Measurements from ENCODE around the gene EDA2R.

Gene EDA2R

DNA sequence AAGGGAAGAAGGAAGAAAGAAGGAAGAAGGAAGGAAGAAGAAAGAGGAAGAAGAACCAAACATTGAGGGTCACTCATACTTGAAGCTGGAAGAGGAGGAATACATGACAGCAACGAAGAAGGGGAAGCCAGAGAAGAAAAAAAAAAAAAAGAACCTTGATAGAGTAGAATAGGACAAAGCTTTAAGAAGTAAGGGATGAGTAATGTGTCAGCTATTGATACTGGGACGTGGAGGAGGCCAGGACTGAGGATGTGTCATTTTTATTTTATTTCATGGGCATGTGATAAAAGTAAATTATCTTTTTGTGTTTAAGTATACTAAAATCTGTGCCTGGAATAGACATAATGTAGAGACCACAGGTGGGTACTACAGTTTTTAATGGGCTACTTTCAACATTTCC, 6.4 kb downstream of the EDA2R start:
- TF ChIP-seq, protein P1, sequence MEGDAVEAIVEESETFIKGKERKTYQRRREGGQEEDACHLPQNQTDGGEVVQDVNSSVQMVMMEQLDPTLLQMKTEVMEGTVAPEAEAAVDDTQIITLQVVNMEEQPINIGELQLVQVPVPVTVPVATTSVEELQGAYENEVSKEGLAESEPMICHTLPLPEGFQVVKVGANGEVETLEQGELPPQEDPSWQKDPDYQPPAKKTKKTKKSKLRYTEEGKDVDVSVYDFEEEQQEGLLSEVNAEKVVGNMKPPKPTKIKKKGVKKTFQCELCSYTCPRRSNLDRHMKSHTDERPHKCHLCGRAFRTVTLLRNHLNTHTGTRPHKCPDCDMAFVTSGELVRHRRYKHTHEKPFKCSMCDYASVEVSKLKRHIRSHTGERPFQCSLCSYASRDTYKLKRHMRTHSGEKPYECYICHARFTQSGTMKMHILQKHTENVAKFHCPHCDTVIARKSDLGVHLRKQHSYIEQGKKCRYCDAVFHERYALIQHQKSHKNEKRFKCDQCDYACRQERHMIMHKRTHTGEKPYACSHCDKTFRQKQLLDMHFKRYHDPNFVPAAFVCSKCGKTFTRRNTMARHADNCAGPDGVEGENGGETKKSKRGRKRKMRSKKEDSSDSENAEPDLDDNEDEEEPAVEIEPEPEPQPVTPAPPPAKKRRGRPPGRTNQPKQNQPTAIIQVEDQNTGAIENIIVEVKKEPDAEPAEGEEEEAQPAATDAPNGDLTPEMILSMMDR (IDR thresholded peaks at IDR 0.05; ENCODE audit: low read depth, low read length), result no peak
- no peak for DNase-seq (ENCODE audit: extremely low read depth, low read depth)

DNA sequence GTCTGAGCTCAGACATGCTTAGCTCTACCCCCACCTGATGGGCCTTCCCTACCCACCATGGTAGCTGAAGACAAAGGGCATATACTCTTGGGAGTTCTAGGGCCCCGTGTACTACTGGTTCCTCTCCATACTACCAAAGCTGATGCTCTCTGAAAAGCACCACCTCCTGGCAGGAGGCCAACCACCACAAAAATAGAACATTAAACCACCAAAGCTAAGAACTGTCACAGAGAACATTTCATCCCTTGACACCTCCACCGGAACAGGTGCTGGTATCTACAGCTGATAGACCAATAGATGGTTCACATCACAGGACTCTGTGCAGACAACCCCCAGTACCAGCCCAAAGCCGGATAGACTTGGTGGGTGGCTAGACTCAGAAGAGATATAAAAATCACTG, 13.4 kb downstream of the EDA2R start:
- TF ChIP-seq, protein P1 (IDR thresholded peaks at IDR 0.05; ENCODE audit: low read depth, low read length), result no peak

DNA sequence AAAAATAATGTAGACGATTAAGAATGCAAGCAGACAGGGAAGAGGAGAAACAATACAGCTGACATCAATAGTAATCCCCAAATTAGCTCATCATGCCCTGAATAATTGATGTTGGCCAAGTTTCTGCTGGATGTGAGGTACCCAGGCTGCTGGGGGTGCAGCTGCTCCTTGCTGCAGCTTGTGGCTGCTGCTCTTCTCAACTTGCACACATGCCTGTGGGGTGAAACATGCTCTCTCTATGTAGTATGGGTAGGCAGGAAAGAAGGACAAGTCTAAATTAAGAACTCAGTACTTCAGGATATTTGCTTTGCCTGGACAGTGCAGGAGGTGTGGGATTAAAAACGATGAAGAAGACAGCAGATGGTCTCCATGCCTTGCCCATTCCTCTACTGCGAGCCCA, 16.7 kb downstream of the EDA2R start:
- no peak for DNase-seq (ENCODE audit: extremely low read depth, low read depth)
- TF ChIP-seq, protein P1 (IDR thresholded peaks at IDR 0.05; ENCODE audit: low read depth, low read length), result no peak

More for the DNA sequence above, 13.4 kb downstream of the EDA2R start:
- DNase-seq (ENCODE audit: extremely low read depth, low read depth), result no peak

DNA sequence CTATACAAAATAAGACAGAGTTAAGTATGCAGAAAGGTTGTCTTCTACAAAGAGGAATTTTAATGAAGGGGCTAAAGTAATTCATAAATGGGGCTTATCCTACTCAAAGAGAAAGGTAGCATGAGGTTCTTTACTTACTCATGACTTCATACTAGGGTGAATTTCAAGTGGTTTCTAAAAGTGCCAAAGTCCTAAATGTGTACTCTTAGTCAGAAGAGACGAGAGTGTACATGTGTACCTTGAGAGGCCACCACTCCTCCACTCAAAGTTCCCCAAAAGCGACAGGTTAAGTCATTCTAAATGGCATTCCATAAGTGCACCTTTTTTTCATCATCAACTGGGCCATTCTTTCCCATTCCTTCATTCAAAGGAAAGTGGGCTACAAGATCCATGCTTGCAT, 21.9 kb downstream of the EDA2R start:
- no peak for DNase-seq (ENCODE audit: extremely low read depth, low read depth)
- TF ChIP-seq, protein P1 (IDR thresholded peaks at IDR 0.05; ENCODE audit: low read depth, low read length), result no peak

DNA sequence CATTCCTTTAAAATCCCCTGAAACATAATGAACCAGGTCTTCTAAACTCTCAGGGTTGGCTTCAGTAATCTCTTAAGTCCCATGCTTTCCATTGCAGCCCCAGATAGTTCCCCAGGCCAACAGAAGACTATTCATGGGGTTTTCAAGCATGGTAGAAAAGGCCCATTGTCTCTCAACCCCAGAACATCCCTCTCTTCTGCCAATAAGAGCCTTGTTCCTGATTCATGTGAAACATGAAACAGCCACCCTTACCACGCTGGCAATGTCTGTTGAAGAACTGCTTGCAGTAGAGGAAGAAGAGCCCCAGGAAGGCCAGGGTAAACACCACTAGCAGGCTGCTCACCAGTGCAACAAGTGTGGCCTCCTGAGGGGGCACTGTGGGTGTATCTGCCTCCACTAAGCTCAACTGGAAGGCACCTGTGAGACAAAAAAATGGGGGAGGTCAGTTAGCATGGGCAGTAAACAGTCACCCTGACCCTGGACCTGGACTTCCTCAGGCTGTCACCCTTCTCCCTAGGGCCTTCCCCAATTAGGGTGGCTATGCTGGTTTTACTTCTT, 36.4 kb downstream of the EDA2R start:
- DNase-seq (ENCODE audit: extremely low read depth, low read depth), result no peak
- TF ChIP-seq, protein P1 (IDR thresholded peaks at IDR 0.05; ENCODE audit: low read depth, low read length), result no peak

DNA sequence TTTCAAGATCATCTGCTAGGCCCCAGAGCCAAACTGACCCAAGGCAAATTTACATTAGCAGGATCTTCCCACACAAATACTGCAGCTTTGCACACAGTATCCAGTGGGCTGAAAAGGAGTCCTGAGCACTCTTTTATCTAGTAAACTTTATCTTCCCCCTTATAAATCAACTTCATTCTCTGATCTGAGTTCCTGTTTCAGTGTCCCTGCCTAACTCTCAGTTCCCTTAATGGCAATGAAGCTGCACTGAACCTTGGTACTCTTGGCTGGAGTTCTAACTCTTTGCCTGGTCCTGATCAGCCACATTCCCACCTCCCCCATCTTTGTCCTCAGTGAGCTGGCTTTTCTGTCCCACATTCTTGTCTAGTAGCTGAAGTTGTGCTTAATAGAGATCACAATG, 37.4 kb downstream of the EDA2R start:
- no peak for DNase-seq (ENCODE audit: extremely low read depth, low read depth)
- TF ChIP-seq, protein P1 (IDR thresholded peaks at IDR 0.05; ENCODE audit: low read depth, low read length), result no peak

DNA sequence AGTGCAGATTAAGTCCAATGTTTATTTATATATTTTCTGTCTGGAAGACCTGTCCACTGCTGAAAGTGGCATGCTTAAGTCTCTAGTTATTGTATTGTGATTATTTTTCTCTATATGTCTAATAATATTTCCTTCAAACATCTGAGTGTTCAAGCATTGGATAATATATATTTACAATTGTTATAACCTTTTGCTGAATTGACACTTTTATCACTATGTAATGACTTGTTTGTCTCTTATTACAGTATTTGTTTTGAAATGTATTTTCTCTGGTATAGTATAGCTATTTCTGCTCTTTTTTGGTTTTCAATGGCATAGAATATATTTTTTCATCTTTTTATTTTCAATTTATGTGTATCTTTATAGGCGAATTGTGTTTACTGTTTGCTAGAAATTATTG, 59.7 kb downstream of the EDA2R start:
- no peak for DNase-seq (ENCODE audit: extremely low read depth, low read depth)
- TF ChIP-seq, protein P1 (IDR thresholded peaks at IDR 0.05; ENCODE audit: low read depth, low read length), result no peak
